SK-N-SH (cell line): ENCODE results near the gene C12orf42.

ENCODE experiments used
- CHD2 ChIP-seq: fragments of 150-350 bp; IDR thresholded peaks from 2 replicates; pipeline ENCODE4 v1.6.1; 2018; ENCODE audit warnings: low read length; ENCODE audit not compliant: partially characterized antibody
- FOXM1 ChIP-seq: IDR thresholded peaks from 2 replicates; pipeline ENCODE4 v1.4.0; 2012; ENCODE audit warnings: low read depth, mild to moderate bottlenecking
- POLR2AphosphoS5 ChIP-seq: IDR thresholded peaks from 2 replicates; pipeline ENCODE4 v1.6.1; 2012; ENCODE audit warnings: low read depth, low read length
- REST ChIP-seq: IDR thresholded peaks from 2 replicates; pipeline ENCODE4 v1.6.1; 2012; ENCODE audit warnings: mild to moderate bottlenecking, low read depth, low read length, moderate library complexity
- USF1 ChIP-seq: IDR thresholded peaks from 2 replicates; pipeline ENCODE4 v1.4.0; 2012; ENCODE audit warnings: low read depth, borderline replicate concordance
- TF ChIP-seq, protein P1 (sequence below): fragments of 200-600 bp; sonication (generic); IDR thresholded peaks from 2 replicates; pipeline ENCODE4 v1.6.1; 2017; ENCODE audit warnings: antibody characterized with exemption, mild to moderate bottlenecking, moderate library complexity
- TF ChIP-seq, protein P2 (sequence below): IDR thresholded peaks from 2 replicates; pipeline ENCODE4 v1.4.0; 2012; ENCODE audit warnings: low read depth

GRCh38 chr12:103382736-103383346 is 112.9 kb downstream of the C12orf42 start:
- TF ChIP-seq, protein P1, sequence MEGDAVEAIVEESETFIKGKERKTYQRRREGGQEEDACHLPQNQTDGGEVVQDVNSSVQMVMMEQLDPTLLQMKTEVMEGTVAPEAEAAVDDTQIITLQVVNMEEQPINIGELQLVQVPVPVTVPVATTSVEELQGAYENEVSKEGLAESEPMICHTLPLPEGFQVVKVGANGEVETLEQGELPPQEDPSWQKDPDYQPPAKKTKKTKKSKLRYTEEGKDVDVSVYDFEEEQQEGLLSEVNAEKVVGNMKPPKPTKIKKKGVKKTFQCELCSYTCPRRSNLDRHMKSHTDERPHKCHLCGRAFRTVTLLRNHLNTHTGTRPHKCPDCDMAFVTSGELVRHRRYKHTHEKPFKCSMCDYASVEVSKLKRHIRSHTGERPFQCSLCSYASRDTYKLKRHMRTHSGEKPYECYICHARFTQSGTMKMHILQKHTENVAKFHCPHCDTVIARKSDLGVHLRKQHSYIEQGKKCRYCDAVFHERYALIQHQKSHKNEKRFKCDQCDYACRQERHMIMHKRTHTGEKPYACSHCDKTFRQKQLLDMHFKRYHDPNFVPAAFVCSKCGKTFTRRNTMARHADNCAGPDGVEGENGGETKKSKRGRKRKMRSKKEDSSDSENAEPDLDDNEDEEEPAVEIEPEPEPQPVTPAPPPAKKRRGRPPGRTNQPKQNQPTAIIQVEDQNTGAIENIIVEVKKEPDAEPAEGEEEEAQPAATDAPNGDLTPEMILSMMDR, result no peak
- TF ChIP-seq POLR2AphosphoS5, result no peak
- TF ChIP-seq CHD2, result no peak
- TF ChIP-seq REST, result no peak
- no peak for TF ChIP-seq USF1
- TF ChIP-seq, protein P2, sequence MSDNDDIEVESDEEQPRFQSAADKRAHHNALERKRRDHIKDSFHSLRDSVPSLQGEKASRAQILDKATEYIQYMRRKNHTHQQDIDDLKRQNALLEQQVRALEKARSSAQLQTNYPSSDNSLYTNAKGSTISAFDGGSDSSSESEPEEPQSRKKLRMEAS, result no peak
- no peak for TF ChIP-seq FOXM1
